KMS-11 (cell line): Measurements from ENCODE around the gene SYNE1.

Source experiments
- H2AFZ ChIP-seq: fragments of 200-600 bp; sonication (generic); 2 replicates; pipeline ENCODE4 v1.6.1; 2016; ENCODE audit warnings: antibody characterized with exemption, mixed run types, low read depth
- H3K27ac ChIP-seq: fragments of 200-600 bp; sonication (generic); 2 replicates; pipeline ENCODE4 v1.6.1; 2016; ENCODE audit warnings: mild to moderate bottlenecking, mixed run types
- H3K27me3 ChIP-seq: fragments of 200-600 bp; sonication (generic); 2 replicates; pipeline ENCODE4 v1.6.1; 2017; ENCODE audit warnings: mild to moderate bottlenecking, low read depth, mixed run types, moderate library complexity; ENCODE audit not compliant: insufficient read depth
- H3K36me3 ChIP-seq: fragments of 200-600 bp; sonication (generic); 2 replicates; pipeline ENCODE4 v1.6.1; 2017; ENCODE audit warnings: mild to moderate bottlenecking, mixed run types; ENCODE audit not compliant: insufficient read depth
- H3K4me1 ChIP-seq: fragments of 200-600 bp; sonication (generic); 2 replicates; pipeline ENCODE4 v1.6.1; 2016; ENCODE audit warnings: mild to moderate bottlenecking, low read depth, mixed run types; ENCODE audit not compliant: poor library complexity, severe bottlenecking
- H3K4me2 ChIP-seq: fragments of 200-600 bp; sonication (generic); 2 replicates; pipeline ENCODE4 v1.7.0; 2016; ENCODE audit warnings: mild to moderate bottlenecking, mixed run types
- H3K4me3 ChIP-seq: fragments of 200-600 bp; sonication (generic); IDR thresholded peaks from 2 replicates; pipeline ENCODE4 v1.6.1; 2017; ENCODE audit warnings: low read depth, low read length, mixed read lengths; ENCODE audit not compliant: insufficient read depth
- H3K79me2 ChIP-seq: fragments of 200-600 bp; sonication (generic); 2 replicates; pipeline ENCODE4 v1.6.1; 2016; ENCODE audit warnings: low read depth, mixed run types; ENCODE audit not compliant: insufficient read depth
- H3K9ac ChIP-seq: fragments of 200-600 bp; sonication (generic); 2 replicates; pipeline ENCODE4 v1.6.1; 2016; ENCODE audit warnings: mild to moderate bottlenecking, mixed run types
- H4K20me1 ChIP-seq: fragments of 200-600 bp; sonication (generic); 2 replicates; pipeline ENCODE4 v1.6.1; 2016; ENCODE audit warnings: mild to moderate bottlenecking, mixed run types; ENCODE audit not compliant: insufficient read depth
- CTCF ChIP-seq: fragments of 200-600 bp; sonication (generic); conservative IDR thresholded peaks from 2 replicates; pipeline ENCODE4 v1.6.1; 2017; ENCODE audit warnings: low read depth, mild to moderate bottlenecking, antibody characterized with exemption, low read length, moderate library complexity, mixed read lengths

Gene SYNE1

GRCh38 chr6:152071843-152072242 is 565.3 kb downstream of the SYNE1 start:
- H3K9ac ChIP-seq = no peak overlapping the region
- H3K4me2 ChIP-seq = no peak overlapping the region
- TF ChIP-seq CTCF = no peak
- no peak overlapping the region for H3K4me3 ChIP-seq
- no peaks in the 10 kb centered on the region for H3K79me2 ChIP-seq
- H3K27ac ChIP-seq = no peak overlapping the region
- H3K4me1 ChIP-seq = no peaks in the 10 kb centered on the region
- no peaks in the 10 kb centered on the region for H3K27me3 ChIP-seq
- 0 out of 2 replicates have a peak, but pooled peaks cover 4% of the 10 kb centered on the region for H4K20me1 ChIP-seq
- H2AFZ ChIP-seq = no peak overlapping the region
- H3K36me3 ChIP-seq = no peaks in the 10 kb centered on the region
